GM10248 (cell line): ENCODE results near the gene PPIL4.

Experiments
- CTCF ChIA-PET: fragments of 300-600 bp; sonication (Branson Sonifier 250); formaldehyde crosslinking; extraction: SDS; loops from one replicate; lab custom pipeline; 2021; ENCODE audit warnings: antibody characterized with exemption; lab: Yijun Ruan, JAX
- POLR2A ChIA-PET: fragments of 350-650 bp; sonication (Branson Sonifier 250); formaldehyde crosslinking; extraction: SDS; loops from one replicate; lab custom pipeline; 2020; ENCODE audit warnings: antibody characterized with exemption; lab: Yijun Ruan, JAX
- DNase-seq: peaks from one replicate; pipeline ENCODE4 v3.0.0; 2012; ENCODE audit errors: extremely low spot score
- TF ChIP-seq, protein P1 (sequence below): IDR thresholded peaks from 2 replicates; pipeline ENCODE4 v1.5.1; 2012; ENCODE audit warnings: mild to moderate bottlenecking, low read depth; ENCODE audit errors: extremely low read depth, missing control alignments, control extremely low read depth

PPIL4 gene

DNA sequence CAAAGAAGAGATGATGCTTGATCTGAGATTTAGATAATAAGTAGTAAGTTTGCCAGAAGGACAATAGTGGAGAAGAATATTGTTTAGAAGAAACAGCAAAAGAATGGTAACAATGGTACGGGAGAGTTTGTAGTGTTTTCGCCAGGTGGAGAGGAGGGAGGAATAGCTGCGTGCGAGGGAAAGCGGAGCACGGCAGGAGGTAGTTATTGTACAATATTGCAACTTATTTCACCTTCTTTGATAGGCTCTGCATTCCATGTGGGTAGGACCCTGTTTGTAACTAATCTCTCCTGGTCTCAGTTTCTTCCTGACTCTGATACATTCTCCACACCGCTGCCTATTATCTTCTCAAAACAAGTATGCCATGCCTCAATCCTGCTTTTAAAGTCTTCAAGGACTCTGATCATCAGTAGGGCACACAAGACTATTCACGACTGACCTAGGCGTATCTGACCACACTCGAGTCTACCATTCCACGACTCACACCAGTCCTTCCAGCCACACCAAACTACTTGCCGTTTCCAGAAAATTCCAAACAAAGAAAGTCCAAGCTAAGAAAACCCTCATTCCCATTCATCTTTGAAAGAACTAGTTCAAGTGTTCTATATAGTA, 1.1 kb downstream of the PPIL4 start:
- ChIA-PET POLR2A (interaction anchor here (0.9 kb wide), 1 partner anchor 512 kb away, joined by 3 read pairs; no protein-coding TSS in a partner anchor), CTCF (interaction anchor here (1.1 to 4.4 kb wide), 6 partner anchors 9 to 61 kb away, joined by 3 to 52 read pairs (median 9); partner anchors contain the start of gene GINM1)
- DNase-seq: no peak
- TF ChIP-seq, protein P1, sequence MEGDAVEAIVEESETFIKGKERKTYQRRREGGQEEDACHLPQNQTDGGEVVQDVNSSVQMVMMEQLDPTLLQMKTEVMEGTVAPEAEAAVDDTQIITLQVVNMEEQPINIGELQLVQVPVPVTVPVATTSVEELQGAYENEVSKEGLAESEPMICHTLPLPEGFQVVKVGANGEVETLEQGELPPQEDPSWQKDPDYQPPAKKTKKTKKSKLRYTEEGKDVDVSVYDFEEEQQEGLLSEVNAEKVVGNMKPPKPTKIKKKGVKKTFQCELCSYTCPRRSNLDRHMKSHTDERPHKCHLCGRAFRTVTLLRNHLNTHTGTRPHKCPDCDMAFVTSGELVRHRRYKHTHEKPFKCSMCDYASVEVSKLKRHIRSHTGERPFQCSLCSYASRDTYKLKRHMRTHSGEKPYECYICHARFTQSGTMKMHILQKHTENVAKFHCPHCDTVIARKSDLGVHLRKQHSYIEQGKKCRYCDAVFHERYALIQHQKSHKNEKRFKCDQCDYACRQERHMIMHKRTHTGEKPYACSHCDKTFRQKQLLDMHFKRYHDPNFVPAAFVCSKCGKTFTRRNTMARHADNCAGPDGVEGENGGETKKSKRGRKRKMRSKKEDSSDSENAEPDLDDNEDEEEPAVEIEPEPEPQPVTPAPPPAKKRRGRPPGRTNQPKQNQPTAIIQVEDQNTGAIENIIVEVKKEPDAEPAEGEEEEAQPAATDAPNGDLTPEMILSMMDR: no peak

DNA sequence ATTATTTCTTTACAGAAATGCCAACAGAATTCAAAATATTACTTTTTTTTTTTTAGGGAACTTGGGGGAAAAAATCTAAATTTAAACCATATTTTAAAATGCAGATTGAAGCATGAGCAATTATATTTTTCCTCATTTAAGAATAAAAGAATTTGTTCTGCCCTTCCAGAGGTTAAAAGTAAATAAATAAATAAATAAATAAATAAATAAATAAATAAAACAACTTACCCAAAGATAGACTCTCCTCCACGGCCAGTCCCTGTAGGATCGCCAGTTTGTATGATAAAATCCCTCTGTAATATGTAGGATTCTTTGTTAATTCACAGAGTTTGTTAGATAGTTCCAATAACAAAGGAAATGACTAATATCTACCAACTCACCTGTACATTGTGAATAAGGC, 4.7 kb downstream of the PPIL4 start:
- no peak for DNase-seq
- ChIA-PET POLR2A (no interaction called here), CTCF (no interaction called here)
- TF ChIP-seq, protein P1: no peak

DNA sequence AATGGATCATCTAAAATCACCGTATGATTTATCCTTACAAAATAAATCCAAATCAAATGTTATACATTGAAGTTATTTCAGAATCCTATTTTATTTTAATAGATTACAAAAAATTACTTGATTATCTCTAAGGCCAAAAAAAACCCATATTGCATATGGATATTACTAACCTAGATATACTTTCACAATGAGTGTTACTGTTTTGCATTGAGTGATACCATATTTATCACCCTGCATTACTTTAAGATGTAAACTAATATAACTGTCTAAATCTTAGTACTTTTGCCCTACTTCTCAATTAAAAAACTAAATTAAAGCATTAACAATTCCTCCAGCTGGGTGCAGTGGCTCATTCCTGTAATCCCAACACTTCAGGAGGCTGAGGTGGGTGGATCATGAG, 11.1 kb downstream of the PPIL4 start:
- POLR2A ChIA-PET: interaction anchor here (0.6 kb wide), 1 partner anchor 113 kb away, joined by 6 read pairs; no protein-coding TSS in a partner anchor
- CTCF ChIA-PET: interaction anchor here (1.2 kb wide), 1 partner anchor 18 kb away, joined by 4 read pairs; no protein-coding TSS in a partner anchor
- TF ChIP-seq, protein P1: no peak
- DNase-seq: no peak

DNA sequence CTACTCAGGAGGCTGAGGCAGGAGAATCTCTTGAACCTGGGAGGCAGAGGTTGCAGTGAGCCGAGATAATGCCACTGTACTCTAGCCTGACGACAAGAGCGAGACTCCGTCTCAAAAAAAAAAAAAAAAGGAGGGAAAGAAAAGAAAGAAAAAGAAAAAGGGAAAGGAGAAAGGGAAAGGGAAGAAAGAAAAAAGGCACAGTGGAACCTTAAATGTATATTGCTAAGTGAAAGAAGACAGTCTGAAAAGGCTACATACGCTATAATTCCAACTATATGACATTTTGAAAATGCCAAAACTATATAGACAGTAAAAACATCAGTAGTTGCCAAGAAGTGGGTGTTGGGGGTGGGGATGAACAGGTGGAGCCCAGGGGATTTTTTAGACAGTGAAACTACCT, 16.2 kb downstream of the PPIL4 start:
- CTCF ChIA-PET: interaction anchor here (4.7 kb wide), 1 partner anchor 14 kb away, joined by 47 read pairs; no protein-coding TSS in a partner anchor
- POLR2A ChIA-PET: no interaction called here
- TF ChIP-seq, protein P1: no peak
- no peak for DNase-seq

DNA sequence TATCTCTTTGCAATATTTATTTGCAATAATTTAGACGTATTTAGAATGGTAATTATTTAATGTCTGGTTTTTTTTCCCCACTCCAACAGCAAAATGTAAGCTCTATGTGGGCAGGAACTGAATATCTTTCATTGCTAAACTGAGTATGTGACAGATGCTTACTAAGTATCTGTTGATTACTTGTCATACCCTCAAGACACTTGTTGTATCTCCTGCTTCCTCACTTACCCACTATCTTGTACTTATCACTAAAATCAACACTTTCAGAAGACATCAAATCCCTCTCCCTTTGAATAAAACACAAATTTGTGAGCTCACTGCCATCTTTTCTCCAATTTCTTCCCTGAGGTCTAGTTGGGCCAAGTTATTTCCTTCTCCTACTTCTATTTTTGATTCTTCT, 30.3 kb downstream of the PPIL4 start:
- POLR2A ChIA-PET: no interaction called here
- CTCF ChIA-PET: interaction anchor here (0.7 to 7.1 kb wide), 11 partner anchors 9 to 454 kb away, joined by 3 to 55 read pairs (median 6); no protein-coding TSS in a partner anchor
- no peak for DNase-seq
- TF ChIP-seq, protein P1: no peak

DNA sequence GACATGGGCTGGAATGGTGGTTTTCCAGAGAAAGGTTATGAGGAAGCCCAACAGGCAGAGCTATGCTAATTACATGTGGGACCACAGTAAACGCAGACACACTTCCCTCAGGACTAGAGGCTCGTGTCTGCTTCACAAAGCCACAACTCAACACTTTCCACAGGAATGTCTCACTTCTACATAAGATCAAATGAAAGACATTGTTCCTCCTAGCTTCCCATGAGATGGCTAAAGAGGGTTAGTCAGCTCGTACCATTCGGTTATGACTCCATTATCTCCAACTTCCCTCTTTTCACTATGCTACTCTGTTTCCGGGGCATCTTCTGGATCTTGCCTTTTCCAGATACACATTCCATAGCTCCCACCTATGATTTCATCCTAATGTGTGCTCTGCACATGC, 31.9 kb downstream of the PPIL4 start:
- CTCF ChIA-PET: interaction anchor here (0.8 to 7.1 kb wide), 7 partner anchors 8 to 432 kb away, joined by 3 to 55 read pairs (median 10); no protein-coding TSS in a partner anchor
- no peak for DNase-seq

More for the DNA sequence above, 31.9 kb downstream of the PPIL4 start:
- TF ChIP-seq, protein P1: no peak
- POLR2A ChIA-PET: no interaction called here
